Cardiac muscle cell (in vitro differentiated cells and primary cell): Measurements from ENCODE around the gene JUP. TPM values are rescaled to one million over a fixed set of nuclear protein-coding genes. Genes with fewer than 3 reads are reported as not detected.

ENCODE experiments used
- DNase-seq, 2 donors: peaks; one replicate each; pipeline versions ENCODE4 v3.0.0 to v3.0.0-alpha.2; 2010 to 2017; ENCODE audit warnings: low read depth in 1 of 2, low spot score in 1 of 2
- H3K27ac ChIP-seq: fragments of 200-600 bp; sonication (generic); 2 replicates; pipeline ENCODE4 v1.5.1; 2016
- H3K27me3 ChIP-seq: fragments of 200-600 bp; sonication (generic); 2 replicates; pipeline ENCODE4 v1.6.0; 2016; ENCODE audit warnings: control low read depth
- H3K36me3 ChIP-seq: fragments of 200-600 bp; sonication (generic); 2 replicates; pipeline ENCODE4 v1.5.1; 2016; ENCODE audit warnings: control low read depth
- H3K4me1 ChIP-seq: fragments of 200-600 bp; sonication (generic); 2 replicates; pipeline ENCODE4 v1.8.1; 2017; ENCODE audit warnings: low read depth, mild to moderate bottlenecking, mixed run types
- H3K4me3 ChIP-seq: fragments of 200-600 bp; sonication (generic); 2 replicates; pipeline ENCODE4 v1.5.1; 2016; ENCODE audit warnings: mild to moderate bottlenecking
- H3K9me3 ChIP-seq: fragments of 200-600 bp; sonication (generic); 2 replicates; pipeline ENCODE4 v1.5.1; 2017; ENCODE audit warnings: low read depth, mild to moderate bottlenecking, control low read depth
- polyA plus RNA-seq: library from polyadenylated mRNA; unstranded; fragments of >200 nt; fragmentation: Nextera tagmentation; extraction: Ambion mirVana; gene quantifications from 2 replicates; pipeline ENCODE4 v1.2.1, GENCODE V29; 2016
- total RNA-seq: library from RNA; depleted of rRNA; stranded (reverse); fragments of >200 nt; gene quantifications from 2 replicates; pipeline ENCODE4 v1.2.3, GENCODE V29; 2016
- TF ChIP-seq, protein P1 (sequence below): IDR thresholded peaks from 2 replicates; pipeline ENCODE4 v1.5.1; 2012; ENCODE audit warnings: low read depth, mild to moderate bottlenecking, low read length

Gene JUP
- total and polyA plus RNA-seq, 2 experiments from 2014 or later = 160 to 296 TPM

DNA sequence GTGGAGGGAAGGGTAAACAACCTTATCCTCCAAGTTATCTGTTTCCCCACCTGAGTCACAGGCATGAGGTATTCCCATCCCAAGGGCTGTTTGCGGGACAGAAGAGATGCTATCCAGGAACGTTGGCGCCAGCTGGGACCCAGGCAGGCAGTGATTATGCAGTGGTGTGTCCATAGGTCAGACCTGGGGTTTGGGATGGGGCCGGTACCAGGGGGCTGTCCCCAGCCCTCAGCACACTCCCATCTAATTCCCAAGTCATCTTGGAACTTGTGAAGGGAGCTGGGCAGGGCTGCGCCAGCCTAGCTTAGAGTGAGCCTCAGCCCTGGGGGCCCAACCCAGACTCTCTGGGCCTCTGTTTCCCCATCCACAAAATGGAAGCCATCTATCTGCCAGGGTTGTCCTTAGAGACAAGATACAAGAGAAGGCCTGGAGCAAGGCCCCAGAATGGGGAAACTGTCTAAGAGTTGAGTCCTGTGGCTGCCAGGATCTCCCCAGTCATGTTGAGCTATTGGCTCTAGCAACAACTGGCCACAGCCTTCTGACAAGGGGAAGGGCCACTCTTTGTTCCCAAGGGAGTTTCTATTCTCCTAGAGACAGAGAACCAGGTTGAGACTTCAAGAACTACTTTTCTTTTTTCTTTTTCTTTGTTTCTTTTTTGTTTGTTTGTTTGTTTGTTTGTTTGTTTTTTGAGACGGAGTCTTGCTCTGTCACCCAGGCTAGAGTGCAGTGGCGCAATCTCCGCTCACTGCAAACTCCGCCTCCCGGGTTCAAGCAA lies 9.8 kb upstream of the JUP start:
- Histone ChIP-seq H3K4me3 (no peak overlapping the region), H3K36me3 (no peaks in the 10 kb centered on the region), H3K4me1 (peaks cover 48% of the 10 kb centered on the region), H3K27ac (peak overlapping the region; percentile 99), H3K27me3 (no peaks in the 10 kb centered on the region), H3K9me3 (no peaks in the 10 kb centered on the region)
- TF ChIP-seq, protein P1, sequence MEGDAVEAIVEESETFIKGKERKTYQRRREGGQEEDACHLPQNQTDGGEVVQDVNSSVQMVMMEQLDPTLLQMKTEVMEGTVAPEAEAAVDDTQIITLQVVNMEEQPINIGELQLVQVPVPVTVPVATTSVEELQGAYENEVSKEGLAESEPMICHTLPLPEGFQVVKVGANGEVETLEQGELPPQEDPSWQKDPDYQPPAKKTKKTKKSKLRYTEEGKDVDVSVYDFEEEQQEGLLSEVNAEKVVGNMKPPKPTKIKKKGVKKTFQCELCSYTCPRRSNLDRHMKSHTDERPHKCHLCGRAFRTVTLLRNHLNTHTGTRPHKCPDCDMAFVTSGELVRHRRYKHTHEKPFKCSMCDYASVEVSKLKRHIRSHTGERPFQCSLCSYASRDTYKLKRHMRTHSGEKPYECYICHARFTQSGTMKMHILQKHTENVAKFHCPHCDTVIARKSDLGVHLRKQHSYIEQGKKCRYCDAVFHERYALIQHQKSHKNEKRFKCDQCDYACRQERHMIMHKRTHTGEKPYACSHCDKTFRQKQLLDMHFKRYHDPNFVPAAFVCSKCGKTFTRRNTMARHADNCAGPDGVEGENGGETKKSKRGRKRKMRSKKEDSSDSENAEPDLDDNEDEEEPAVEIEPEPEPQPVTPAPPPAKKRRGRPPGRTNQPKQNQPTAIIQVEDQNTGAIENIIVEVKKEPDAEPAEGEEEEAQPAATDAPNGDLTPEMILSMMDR = no peak
- no peak for DNase-seq

DNA sequence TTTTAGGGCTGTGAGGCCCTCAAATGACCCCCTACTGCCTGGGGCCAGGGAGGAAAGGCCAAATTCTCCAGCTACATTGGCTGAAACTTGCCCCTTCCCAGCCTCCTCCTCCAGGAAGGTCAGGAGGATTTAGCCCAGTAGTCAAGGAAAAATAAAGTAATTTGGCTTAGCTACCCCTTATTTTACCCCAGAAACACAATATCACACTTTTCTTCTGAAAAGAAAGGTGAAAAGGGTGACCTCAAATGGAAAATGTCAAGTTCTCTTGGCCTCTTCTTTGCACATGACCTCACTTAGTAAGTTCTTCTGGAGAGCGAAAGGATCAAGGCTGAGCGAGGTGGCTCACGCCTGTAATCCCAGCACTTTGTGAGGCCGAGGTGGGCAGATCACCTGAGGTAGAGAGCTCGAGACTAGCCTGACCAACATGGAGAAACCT lies 8.0 kb upstream of the JUP start:
- H3K9me3 ChIP-seq = no peaks in the 10 kb centered on the region
- no peak overlapping the region for H3K4me3 ChIP-seq
- TF ChIP-seq, protein P1 = no peak
- H3K27me3 ChIP-seq = no peaks in the 10 kb centered on the region
- H3K27ac ChIP-seq = peak overlapping the region; percentile 99
- no peaks in the 10 kb centered on the region for H3K36me3 ChIP-seq
- DNase-seq = no peak
- H3K4me1 ChIP-seq = peaks cover 43% of the 10 kb centered on the region

DNA sequence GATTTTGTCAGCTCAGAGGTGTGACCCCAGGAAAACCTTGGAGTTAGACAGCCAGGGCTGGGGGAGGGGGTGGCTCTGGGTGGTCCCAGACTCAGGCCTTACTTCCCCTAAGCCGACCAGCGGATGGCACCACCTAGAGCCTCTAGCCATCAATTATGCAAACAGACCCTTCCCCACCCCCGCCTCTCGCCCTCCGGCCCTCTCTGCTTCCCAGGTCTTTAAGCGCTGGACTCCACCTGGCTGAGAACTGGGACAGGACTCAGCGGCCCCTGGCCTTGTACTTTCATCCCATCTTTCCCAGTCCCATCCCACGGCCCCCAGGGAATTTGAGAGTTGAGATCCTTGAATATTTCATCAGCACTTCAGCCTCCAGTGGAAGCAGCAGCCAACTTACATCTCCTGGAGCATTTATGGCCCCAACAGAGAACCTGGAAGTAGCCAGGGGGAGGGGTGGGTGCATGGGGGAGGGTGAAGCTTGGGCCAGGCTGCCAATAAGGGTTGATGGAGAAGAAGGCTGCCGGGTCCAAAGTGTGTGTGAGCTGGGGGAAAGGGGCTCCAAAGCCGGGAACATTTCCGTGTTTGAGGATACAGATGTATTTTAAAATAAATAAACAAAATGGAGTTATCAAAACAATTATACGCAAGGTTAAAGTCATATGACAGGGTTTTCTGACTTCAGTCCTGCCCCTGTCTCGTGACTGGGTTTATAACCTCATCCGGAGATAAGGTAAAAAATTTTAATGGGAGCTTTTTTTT lies 7.5 kb upstream of the JUP start:
- Histone ChIP-seq H3K27ac (peak overlapping the region; percentile 99), H3K36me3 (no peaks in the 10 kb centered on the region), H3K27me3 (no peaks in the 10 kb centered on the region), H3K9me3 (no peaks in the 10 kb centered on the region), H3K4me3 (peak overlapping the region; percentile 20), H3K4me1 (peaks cover 43% of the 10 kb centered on the region)
- TF ChIP-seq, protein P1 = peak; percentile 4
- peak; percentile 67 for DNase-seq

DNA sequence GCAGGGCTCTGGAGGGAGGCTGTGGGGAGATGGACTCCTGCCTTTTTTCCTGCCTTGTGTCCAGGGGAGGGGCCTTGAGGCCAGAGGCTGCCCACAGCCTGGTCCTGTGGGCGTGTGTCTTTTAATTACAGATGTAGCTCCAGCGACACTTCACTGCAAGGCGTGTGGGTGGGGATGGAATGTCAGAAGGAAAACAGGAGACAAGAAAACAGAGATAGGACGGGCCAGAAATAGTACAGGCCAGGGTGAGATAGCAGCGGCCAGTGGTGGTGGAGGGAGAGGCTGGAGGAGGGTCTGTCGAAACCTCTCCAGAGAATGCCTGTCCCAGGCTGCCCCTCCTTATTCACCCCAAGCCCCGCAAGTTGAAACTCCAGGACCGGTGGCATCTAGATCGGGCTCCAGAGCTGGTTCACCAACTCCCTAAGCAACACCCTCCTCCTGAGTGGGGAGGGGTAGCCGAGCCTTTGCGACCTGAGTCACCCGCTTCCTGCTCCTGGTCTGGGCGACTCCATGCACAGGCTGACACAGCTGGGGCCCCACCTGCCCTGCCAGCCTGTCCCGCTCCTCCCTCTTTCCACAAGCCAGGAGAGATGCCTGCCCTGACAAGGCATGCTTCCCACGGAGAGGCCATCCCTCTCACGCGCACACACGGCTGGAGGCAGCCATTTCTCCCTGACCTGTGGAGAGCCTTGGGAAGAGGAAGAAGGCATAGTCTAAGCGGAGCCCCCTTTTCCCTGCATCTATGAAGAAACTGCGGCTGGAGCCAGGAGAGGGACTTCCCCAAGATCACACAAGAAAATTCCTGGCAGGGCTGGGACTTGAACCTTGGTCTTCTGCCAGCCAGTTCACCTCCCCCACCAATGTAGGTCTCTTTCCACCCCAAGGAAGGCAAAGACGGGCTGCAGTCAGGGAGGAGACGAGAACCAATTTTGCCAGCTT lies 6.6 kb upstream of the JUP start:
- no peaks in the 10 kb centered on the region for H3K9me3 ChIP-seq
- peak overlapping the region; percentile 99 for H3K27ac ChIP-seq
- no peaks in the 10 kb centered on the region for H3K36me3 ChIP-seq
- H3K27me3 ChIP-seq = no peaks in the 10 kb centered on the region
- H3K4me1 ChIP-seq = peaks cover 43% of the 10 kb centered on the region
- TF ChIP-seq, protein P1 = no peak
- DNase-seq = peak; percentile 92 to 95
- peak overlapping the region; percentile 20 for H3K4me3 ChIP-seq

DNA sequence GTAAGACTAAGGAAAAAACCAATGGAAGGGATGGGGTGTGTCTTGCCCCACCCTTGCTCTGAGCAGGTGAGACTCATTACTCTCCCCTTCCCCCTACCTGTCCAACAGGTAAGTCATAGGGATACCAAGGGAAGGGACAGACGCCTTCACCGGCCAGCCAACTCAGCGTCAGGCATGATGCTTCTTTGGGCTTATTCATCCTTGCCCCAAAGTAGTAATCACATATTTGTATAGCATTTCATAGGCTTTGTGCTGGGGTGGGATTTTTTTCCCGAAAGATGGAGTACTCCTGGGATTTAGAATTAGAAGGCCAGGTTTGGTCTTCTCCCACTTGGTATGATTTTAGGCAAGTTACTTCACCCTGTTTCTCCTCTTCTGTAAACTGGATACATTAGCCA lies 509 bp upstream of the JUP start:
- no peaks in the 10 kb centered on the region for H3K36me3 ChIP-seq
- H3K4me3 ChIP-seq = no peak overlapping the region
- H3K4me1 ChIP-seq = peaks cover 31% of the 10 kb centered on the region
- no peak for DNase-seq
- H3K9me3 ChIP-seq = no peaks in the 10 kb centered on the region
- H3K27ac ChIP-seq = no peak overlapping the region
- no peaks in the 10 kb centered on the region for H3K27me3 ChIP-seq
- TF ChIP-seq, protein P1 = no peak
